GM12878 (cell line): ENCODE measurements around the gene THSD4. TPM values are rescaled to one million over a fixed set of nuclear protein-coding genes. Genes with fewer than 3 reads are reported as not detected.

Experiments
- ATAC-seq: fragments of 200-7000 bp; cut with Tn5 transposase; 3 replicates; pipeline ENCODE4 v1.9.1; 2020; ENCODE audit warnings: mild to moderate bottlenecking, moderate library complexity
- BruUV-seq: library from RNA; stranded (reverse); fragments of 400-500 nt; replicated peaks from 2 replicates; lab custom pipeline; 2021; lab: Mats Ljungman, UMichigan
- CTCF ChIA-PET: fragments of 300-600 bp; sonication (Branson Sonifier 250); formaldehyde crosslinking; extraction: SDS; loops from one replicate; lab custom pipeline; 2021; ENCODE audit warnings: inconsistent platforms; lab: Yijun Ruan, JAX
- POLR2A ChIA-PET: fragments of 350-600 bp; formaldehyde crosslinking; extraction: SDS; loops from one replicate; lab custom pipeline; 2021; ENCODE audit warnings: inconsistent platforms; lab: Charles Lee
- RAD21 ChIA-PET: fragments of 300-600 bp; sonication (Branson Sonifier 250); formaldehyde crosslinking; loops from one replicate; lab custom pipeline; 2023; ENCODE audit warnings: antibody characterized with exemption; ENCODE audit not compliant: unreplicated experiment; lab: Charles Lee
- SMC1A ChIA-PET: fragments of 300-600 bp; sonication (Branson Sonifier 250); formaldehyde crosslinking; loops from one replicate; lab custom pipeline; 2023; ENCODE audit not compliant: unreplicated experiment, uncharacterized antibody; lab: Charles Lee
- DNase-seq: peaks from one replicate; pipeline ENCODE4 v3.0.0-alpha.2; 2011; ENCODE audit warnings: low read depth, low spot score
- FAIRE-seq: peaks from 3 replicates; lab custom pipeline; 2011; peaks lifted over from hg19 to GRCh38; lab: Jason Lieb, UNC
- H2AFZ ChIP-seq: 2 replicates; pipeline ENCODE4 v1.6.0; 2011; ENCODE audit warnings: low read depth, low read length, control low read depth; ENCODE audit not compliant: control insufficient read depth
- H3K27ac ChIP-seq: 2 replicates; pipeline ENCODE4 v1.5.1; 2011; ENCODE audit warnings: control low read depth; ENCODE audit not compliant: control insufficient read depth, insufficient read depth
- H3K27me3 ChIP-seq, 2 experiments: replicated peaks in 1 of 2; 2 replicates each; pipeline versions ENCODE4 v1.6.0 to v1.6.1; 2011; ENCODE audit warnings: low read length in 1 of 2; ENCODE audit not compliant: control insufficient read depth in 2 of 2, insufficient read depth in 2 of 2
- H3K36me3 ChIP-seq, 2 experiments: 2 replicates each; pipeline ENCODE4 v1.5.1; 2011; ENCODE audit warnings: low read length in 1 of 2; ENCODE audit not compliant: control insufficient read depth in 2 of 2, insufficient read depth in 2 of 2
- H3K4me1 ChIP-seq: 2 replicates; pipeline ENCODE4 v1.6.1; 2011; ENCODE audit warnings: mild to moderate bottlenecking, low read length, moderate library complexity, mixed read lengths; ENCODE audit not compliant: control insufficient read depth, insufficient read depth
- H3K4me2 ChIP-seq: 2 replicates; pipeline ENCODE4 v1.6.0; 2011; ENCODE audit warnings: control low read depth; ENCODE audit not compliant: control insufficient read depth, insufficient read depth
- H3K4me3 ChIP-seq: fragments of 200-600 bp; sonication (generic); 2 replicates; pipeline ENCODE4 v1.5.1; 2016
- H3K79me2 ChIP-seq: 2 replicates; pipeline ENCODE4 v1.6.0; 2011; ENCODE audit warnings: low read length; ENCODE audit not compliant: control insufficient read depth, insufficient read depth
- H3K9ac ChIP-seq: 2 replicates; pipeline ENCODE4 v1.8.0; 2011; ENCODE audit warnings: low read length, control low read depth, mixed read lengths; ENCODE audit not compliant: control insufficient read depth, insufficient read depth
- H3K9me3 ChIP-seq: replicated peaks from 3 replicates; pipeline ENCODE4 v1.5.1; 2011; ENCODE audit warnings: mild to moderate bottlenecking, low read length; ENCODE audit not compliant: control insufficient read depth, insufficient read depth
- H4K20me1 ChIP-seq: 2 replicates; pipeline ENCODE4 v1.6.0; 2011; ENCODE audit not compliant: control insufficient read depth, insufficient read depth
- ATF7 ChIP-seq: fragments of 450-650 bp; IDR thresholded peaks from 2 replicates; pipeline ENCODE4 v1.6.1; 2016; ENCODE audit warnings: low read depth, mild to moderate bottlenecking
- BCL11A ChIP-seq: IDR thresholded peaks from 2 replicates; pipeline ENCODE4 v1.6.1; 2011; ENCODE audit warnings: low read depth, low read length
- CBFB ChIP-seq: IDR thresholded peaks from 2 replicates; pipeline ENCODE4 v1.6.1; 2016; ENCODE audit warnings: antibody characterized with exemption, low read depth
- CBX3 ChIP-seq: fragments of 200-600 bp; sonication (generic); IDR thresholded peaks from 2 replicates; pipeline ENCODE4 v1.6.1; 2016; ENCODE audit warnings: low read depth, borderline replicate concordance
- E2F4 ChIP-seq: IDR thresholded peaks from 2 replicates; pipeline ENCODE4 v1.6.1; 2012; ENCODE audit warnings: low read depth, low read length, improper control_type of control experiment
- EGR1 ChIP-seq, 2 experiments: IDR thresholded peaks; 1 replicate in 1 of 2; 2 replicates in 1 of 2; pipeline ENCODE4 v1.6.1; 2011 to 2012; ENCODE audit warnings: low read depth in 2 of 2, low read length in 2 of 2, borderline replicate concordance in 1 of 2, mild to moderate bottlenecking in 1 of 2, moderate library complexity in 1 of 2
- EP300 ChIP-seq, 2 experiments: fragments of 150-350 bp in 1 of 2; IDR thresholded peaks; 2 replicates each; pipeline ENCODE4 v1.6.1; 2011 to 2012; ENCODE audit warnings: low read depth in 2 of 2, low read length in 2 of 2, borderline replicate concordance in 1 of 2, improper control_type of control experiment in 1 of 2, inconsistent platforms in 1 of 2; ENCODE audit not compliant: control insufficient read depth in 1 of 2
- ESRRA ChIP-seq: IDR thresholded peaks from 2 replicates; pipeline ENCODE4 v1.6.1; 2012; ENCODE audit warnings: mild to moderate bottlenecking, low read length, improper control_type of control experiment
- EZH2 ChIP-seq: IDR thresholded peaks from 2 replicates; pipeline ENCODE4 v1.6.1; 2012; ENCODE audit warnings: low read depth, mild to moderate bottlenecking, control low read depth, inconsistent platforms, low read length, borderline replicate concordance; ENCODE audit not compliant: control insufficient read depth
- IKZF2 ChIP-seq, 2 experiments: fragments of 450-650 bp; IDR thresholded peaks; 2 replicates each; pipeline ENCODE4 v1.6.1; 2017; ENCODE audit warnings: mild to moderate bottlenecking in 2 of 2, moderate library complexity in 2 of 2
- IRF5 ChIP-seq: fragments of 450-650 bp; IDR thresholded peaks from 2 replicates; pipeline ENCODE4 v1.6.1; 2017; ENCODE audit warnings: borderline replicate concordance
- JUNB ChIP-seq: IDR thresholded peaks from 2 replicates; pipeline ENCODE4 v1.6.1; 2016; ENCODE audit warnings: antibody characterized with exemption, mild to moderate bottlenecking
- NRF1 ChIP-seq: conservative IDR thresholded peaks from 2 replicates; pipeline ENCODE4 v1.6.1; 2011; ENCODE audit warnings: mild to moderate bottlenecking, low read depth, low read length, improper control_type of control experiment
- RBBP5 ChIP-seq: fragments of 200-600 bp; sonication (generic); conservative IDR thresholded peaks from 2 replicates; pipeline ENCODE4 v1.6.1; 2016
- SUZ12 ChIP-seq: fragments of 200-600 bp; sonication (generic); IDR thresholded peaks from one replicate; pipeline ENCODE4 v1.6.1; 2018; ENCODE audit warnings: antibody characterized with exemption, mild to moderate bottlenecking; ENCODE audit not compliant: unreplicated experiment
- ZNF384 ChIP-seq: IDR thresholded peaks from 2 replicates; pipeline ENCODE4 v1.6.1; 2012; ENCODE audit warnings: low read depth, mild to moderate bottlenecking, low read length, improper control_type of control experiment, borderline replicate concordance
- WGBS: methylation state at CpG from one replicate; pipeline ENCODE4 v1.1.6; 2016; ENCODE audit warnings: low lambda C conversion rate; ENCODE audit not compliant: insufficient replicate concordance, insufficient coverage; ENCODE audit errors: missing lambda C conversion rate; 5-methylcytosine and 5-hydroxymethylcytosine counted together
- in situ Hi-C: fragments of 300-500 bp; cut with MboI; formaldehyde crosslinking; loops from 9 replicates; pipeline ENCODE4 v1.14.3; 2018; ENCODE audit warnings: mixed read lengths
- intact Hi-C: fragments of 100-400 bp; cut with micrococcal nuclease; formaldehyde crosslinking; loops from one replicate; pipeline ENCODE4 v1.14.2; 2022; ENCODE audit not compliant: unreplicated experiment
- polyA plus RNA-seq, 11 experiments: library from polyadenylated mRNA; depleted of rRNA in 4 of 11; unstranded in 6 of 11; stranded (reverse) in 5 of 11; fragments of >200 nt; fragmentation: Nextera tagmentation in 4 of 11; fragmentation: Illumina TruSeq in 1 of 11; extraction: Ambion mirVana in 4 of 11; extraction: Trizol in 1 of 11; gene quantifications; 1 replicate in 1 of 11; 2 replicates in 10 of 11; pipeline versions ENCODE4 v1.2.1 to v1.2.3, GENCODE V29; 2011 to 2016; ENCODE audit warnings: inconsistent platforms in 2 of 11, missing spikeins in 2 of 11, low read depth in 1 of 11
- total RNA-seq, 4 experiments: library from RNA; depleted of rRNA in 3 of 4; stranded (reverse); fragments of >200 nt in 3 of 4; fragmentation: Illumina TruSeq in 1 of 4; extraction: Trizol in 1 of 4; gene quantifications; 2 replicates each; pipeline versions ENCODE4 v1.2.1 to v1.2.3, GENCODE V29; 2013 to 2021

THSD4 gene
- total and polyA plus RNA-seq, 10 of the 15 experiments (the other 5 are each of a cell fraction or from before 2014, with no cell fraction given), result 0.04 to 0.13 (median 0.05) TPM; not detected in 7

- no peak for TF ChIP-seq ZNF384
- TF ChIP-seq BCL11A, result no peak
- TF ChIP-seq RBBP5, result no peak
Observed at GRCh38 chr15:71312731-71313460, 197.6 kb downstream of the THSD4 start (continued).

- WGBS, result 30% methylated on average over 3 of the region's 3 CpGs
- H3K27me3 ChIP-seq, result no peaks in the 10 kb centered on the region; a peak in 1 of 4 replicates
- no peaks in the 10 kb centered on the region for H3K36me3 ChIP-seq
- no peak overlapping the region for H3K27ac ChIP-seq
- no peaks in the 10 kb centered on the region for H3K9me3 ChIP-seq
- ChIA-PET SMC1A (no interaction called here), RAD21 (no interaction called here), POLR2A (no interaction called here), CTCF (no interaction called here)
- no peak overlapping the region for H2AFZ ChIP-seq
- no peaks in the 10 kb centered on the region for H4K20me1 ChIP-seq
- intact Hi-C loops, result no loop called here
- H3K4me2 ChIP-seq, result no peak overlapping the region
- TF ChIP-seq NRF1, result no peak
- no peak for TF ChIP-seq EZH2
- no peak for TF ChIP-seq EGR1 (IDR thresholded peaks at IDR 0.05; ENCODE audit: borderline replicate concordance in 1 of 2, low read depth in 2 of 2, low read length in 2 of 2)
- TF ChIP-seq ATF7, result no peak
- no peak for TF ChIP-seq IRF5
- TF ChIP-seq CBX3, result no peak
- TF ChIP-seq SUZ12, result no peak
- TF ChIP-seq EP300 (IDR thresholded peaks at IDR 0.05; ENCODE audit: borderline replicate concordance in 1 of 2, control insufficient read depth in 1 of 2, low read depth in 2 of 2, low read length in 2 of 2), result no peak
- no peak for TF ChIP-seq CBFB
- no peak for TF ChIP-seq JUNB
- no peak for TF ChIP-seq E2F4
- no peak for TF ChIP-seq IKZF2 (IDR thresholded peaks at IDR 0.05)
- no peak for TF ChIP-seq ESRRA
- H3K4me3 ChIP-seq, result no peak overlapping the region
- no peak for DNase-seq
- no peak overlapping the region for H3K9ac ChIP-seq
- no peaks in the 10 kb centered on the region for H3K4me1 ChIP-seq
- BruUV-seq, result no TSS peak
- in situ Hi-C loops, result no loop called here
- FAIRE-seq, result no peak
- ATAC-seq, result no peak
- no peaks in the 10 kb centered on the region for H3K79me2 ChIP-seq
Observed at GRCh38 chr15:71313806-71314205, 198.5 kb downstream of the THSD4 start.
